Stimulated activated CD4-positive, alpha-beta T cell treated with anti-CD3 and anti-CD28 coated beads, Interleukin-4, amount 100 ng/mL, for 1 hour (primary cell): ENCODE data around the gene CES3.
A peak's percentile ranks its signal among the peaks of the same experiment; 100 is the strongest.

Source experiments
- DNase-seq: peaks from one replicate; pipeline ENCODE4 v3.0.0-alpha.2; 2020

Gene CES3, protein sequence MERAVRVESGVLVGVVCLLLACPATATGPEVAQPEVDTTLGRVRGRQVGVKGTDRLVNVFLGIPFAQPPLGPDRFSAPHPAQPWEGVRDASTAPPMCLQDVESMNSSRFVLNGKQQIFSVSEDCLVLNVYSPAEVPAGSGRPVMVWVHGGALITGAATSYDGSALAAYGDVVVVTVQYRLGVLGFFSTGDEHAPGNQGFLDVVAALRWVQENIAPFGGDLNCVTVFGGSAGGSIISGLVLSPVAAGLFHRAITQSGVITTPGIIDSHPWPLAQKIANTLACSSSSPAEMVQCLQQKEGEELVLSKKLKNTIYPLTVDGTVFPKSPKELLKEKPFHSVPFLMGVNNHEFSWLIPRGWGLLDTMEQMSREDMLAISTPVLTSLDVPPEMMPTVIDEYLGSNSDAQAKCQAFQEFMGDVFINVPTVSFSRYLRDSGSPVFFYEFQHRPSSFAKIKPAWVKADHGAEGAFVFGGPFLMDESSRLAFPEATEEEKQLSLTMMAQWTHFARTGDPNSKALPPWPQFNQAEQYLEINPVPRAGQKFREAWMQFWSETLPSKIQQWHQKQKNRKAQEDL

GRCh38 chr16:66961065-66961744 lies at the start of gene CES3:
CES3 (plus strand) TSS chr16:66961266; CDS start chr16:66961308, 42 bp downstream.
- DNase-seq = peak; percentile 67

DNA sequence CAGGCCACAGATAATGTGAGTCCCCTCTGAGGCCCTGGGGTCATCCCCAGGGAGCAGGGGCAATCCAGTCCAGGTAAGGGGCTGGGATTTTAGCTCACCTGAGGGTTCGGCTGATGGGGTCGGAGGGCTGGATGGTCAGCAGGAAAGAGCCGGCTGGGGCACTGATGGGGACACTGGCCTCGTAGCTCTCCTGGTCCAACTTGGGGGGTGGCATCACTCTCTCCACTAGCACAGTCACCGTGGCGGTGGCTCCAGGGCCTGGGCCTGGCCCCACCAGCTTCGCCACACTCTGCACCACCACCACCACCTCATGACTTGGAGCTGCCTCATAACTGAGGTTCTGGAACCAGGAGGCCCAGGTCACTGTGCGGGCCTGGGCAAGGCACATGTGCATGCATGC lies 49.3 kb upstream of the CES3 start:
- no peak for DNase-seq

- DNase-seq = no peak
These were observed 48.0 kb upstream of the CES3 start for GRCh38 chr16:66913081-66913480.

DNA sequence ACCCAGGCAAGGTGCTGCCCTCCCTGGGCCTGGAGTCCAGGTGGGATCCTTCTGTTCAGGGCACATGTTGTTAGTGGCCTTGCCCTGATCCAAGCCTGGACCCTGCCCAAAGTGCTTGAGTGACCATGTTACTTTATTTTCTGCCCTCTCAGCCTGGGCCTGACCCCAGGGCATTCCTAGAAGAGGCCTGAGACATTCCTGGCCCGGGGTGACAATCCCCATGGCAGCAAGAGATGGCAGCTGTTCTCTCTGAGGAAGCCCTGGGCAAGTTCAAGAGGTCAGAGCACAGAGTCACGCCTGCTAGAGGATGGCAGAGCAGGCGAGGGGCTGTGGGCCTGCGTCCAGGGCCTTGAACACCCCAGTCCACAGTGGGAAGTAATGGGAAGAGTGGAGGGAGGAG lies 47.4 kb upstream of the CES3 start:
- DNase-seq = no peak

- DNase-seq = no peak
These were observed 46.5 kb upstream of the CES3 start for GRCh38 chr16:66914541-66914940.

DNA sequence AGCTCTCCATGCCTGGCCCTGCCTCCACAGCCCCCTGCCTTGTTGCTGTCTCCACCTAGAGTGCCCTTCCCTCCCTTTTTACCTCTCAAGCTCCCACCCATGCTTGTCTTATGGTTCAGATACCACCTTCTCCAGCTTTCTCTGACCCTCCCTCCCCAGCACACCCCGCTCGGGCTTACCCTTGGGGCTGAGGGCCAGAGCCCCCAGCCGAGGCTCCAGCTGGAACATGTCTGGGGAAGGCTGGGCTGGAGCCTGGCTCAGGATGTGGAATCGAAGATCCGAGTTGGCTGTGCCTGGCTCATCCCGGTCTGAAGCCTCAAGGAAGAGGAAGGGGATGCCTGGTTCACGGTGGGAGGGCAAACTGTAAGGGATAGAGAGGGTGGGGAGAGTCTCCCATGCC lies 46.0 kb upstream of the CES3 start:
- no peak for DNase-seq

- no peak for DNase-seq
These were observed 44.5 kb upstream of the CES3 start for GRCh38 chr16:66916518-66916917.

DNA sequence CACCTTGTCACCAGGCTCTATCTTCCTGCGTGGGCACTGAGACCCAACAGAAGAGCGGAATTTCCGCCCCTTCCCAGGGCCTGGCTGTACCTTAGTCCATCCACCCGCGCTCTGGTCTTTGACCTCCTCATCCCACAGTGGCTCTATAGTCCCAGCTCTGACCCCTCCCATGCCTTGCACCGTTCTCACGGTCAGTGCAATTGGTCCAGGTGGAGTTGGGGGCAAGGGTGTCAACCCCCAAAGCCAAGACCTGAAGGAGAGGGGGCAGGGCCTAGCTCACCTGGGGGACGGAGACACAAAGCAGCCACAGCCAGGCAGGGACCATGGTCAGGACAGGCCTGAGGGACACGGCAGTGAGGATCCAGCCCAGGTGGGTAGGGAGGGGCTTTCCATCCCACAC lies 43.3 kb upstream of the CES3 start:
- no peak for DNase-seq

DNA sequence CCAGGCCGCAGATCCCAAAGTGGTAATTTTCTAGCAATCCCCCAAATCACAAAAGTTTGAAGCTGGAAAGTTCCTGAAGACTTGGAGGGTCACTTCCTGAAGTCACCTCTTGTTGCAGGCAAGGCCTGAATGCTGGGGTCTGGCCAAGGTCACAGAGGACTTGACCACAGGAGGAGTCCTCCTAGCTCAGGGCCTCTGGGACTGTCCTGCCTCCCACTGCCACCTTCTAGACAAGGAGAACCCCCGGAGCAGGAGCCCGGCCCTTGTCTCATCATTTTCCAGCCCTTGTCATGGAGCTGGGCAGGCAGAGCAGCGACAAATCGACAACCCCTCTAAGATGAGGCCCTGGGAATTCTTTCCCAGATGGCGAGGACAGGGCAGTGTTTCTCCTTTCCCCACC lies 42.7 kb upstream of the CES3 start:
- no peak for DNase-seq

- DNase-seq = no peak
These were observed 42.1 kb upstream of the CES3 start, which contains the start of gene CDH16 for GRCh38 chr16:66918803-66919568. CDH16 (minus strand) TSS chr16:66918885; CDS start chr16:66918065, 820 bp downstream.

GRCh38 chr16:66919569-66920298 lies 41.3 kb upstream of the CES3 start:
- no peak for DNase-seq

GRCh38 chr16:66920299-66920590 lies 40.8 kb upstream of the CES3 start:
- no peak for DNase-seq

- no peak for DNase-seq
These were observed 40.0 kb upstream of the CES3 start for GRCh38 chr16:66920924-66921680.

DNA sequence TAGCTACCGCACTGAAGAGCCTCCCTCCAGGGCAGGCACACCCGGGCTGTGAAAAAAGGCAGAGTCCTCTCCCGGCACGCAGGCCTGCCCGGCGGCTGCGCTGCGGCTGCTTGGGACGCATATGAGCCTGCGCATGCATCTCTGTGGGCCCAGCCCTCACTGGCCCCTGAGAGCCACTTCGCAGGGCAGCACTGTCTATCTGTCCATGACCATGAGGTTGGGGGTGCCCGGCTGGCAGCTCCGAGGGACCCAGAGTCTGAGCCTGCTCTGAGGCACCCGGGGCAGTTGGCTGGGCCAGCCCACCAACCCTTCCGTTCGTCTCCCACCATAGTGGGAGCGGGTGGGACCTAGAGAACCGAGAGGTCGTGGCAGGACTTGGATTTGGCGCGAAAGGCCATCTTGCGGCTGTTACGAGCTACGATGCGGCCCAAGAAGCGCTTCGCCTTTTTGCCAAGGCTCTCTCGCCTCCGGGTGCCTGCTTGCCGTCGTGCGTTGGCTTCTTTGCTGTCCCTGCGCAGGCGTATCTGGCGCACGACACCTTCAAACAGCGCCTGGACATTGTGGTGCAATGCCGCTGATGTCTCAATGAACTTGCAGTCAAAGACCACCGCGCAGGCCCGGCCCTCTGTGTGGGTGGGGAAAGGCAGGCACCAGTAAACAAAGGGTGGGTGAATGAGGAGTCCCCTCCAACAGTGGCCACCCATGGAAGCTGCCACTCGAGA lies 39.2 kb upstream of the CES3 start:
- DNase-seq = no peak

GRCh38 chr16:66923247-66923731 lies 37.8 kb upstream of the CES3 start:
- DNase-seq = no peak

- no peak for DNase-seq
These were observed 37.2 kb upstream of the CES3 start for GRCh38 chr16:66923866-66924265.

GRCh38 chr16:66924527-66925321 lies 36.3 kb upstream of the CES3 start:
- peak; percentile 40 for DNase-seq

DNA sequence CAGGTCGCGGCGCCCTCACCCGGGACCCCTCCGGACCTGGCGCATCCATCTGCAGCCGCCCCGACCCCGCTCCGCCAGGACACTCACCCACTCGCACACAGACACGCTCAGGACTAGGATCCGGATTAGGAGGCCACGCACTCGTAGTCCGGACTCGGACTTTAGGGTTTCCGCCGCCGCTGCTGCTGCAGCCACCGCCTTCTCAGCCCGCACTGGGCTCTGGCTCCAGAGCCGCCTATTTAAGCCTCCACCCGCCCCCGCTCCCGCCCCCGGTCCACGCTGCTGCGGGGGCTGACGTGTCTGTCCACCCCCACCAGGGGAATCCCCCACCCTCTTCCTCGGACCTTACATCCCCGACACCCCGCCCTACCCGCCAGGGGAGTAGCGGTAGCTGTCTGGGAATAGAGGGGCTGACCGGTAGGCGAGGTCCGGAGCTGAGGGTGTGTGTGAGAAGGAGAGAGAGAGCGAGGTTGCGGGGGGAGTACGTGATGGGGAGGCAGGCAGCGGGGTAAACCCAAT lies 35.7 kb upstream of the CES3 start, which contains the start of gene RRAD:
Gene RRAD (minus strand): TSS at position 214 of the 519 bp plus-strand sequence. CDS start 356 bp downstream, outside the sequence.
- no peak for DNase-seq

DNA sequence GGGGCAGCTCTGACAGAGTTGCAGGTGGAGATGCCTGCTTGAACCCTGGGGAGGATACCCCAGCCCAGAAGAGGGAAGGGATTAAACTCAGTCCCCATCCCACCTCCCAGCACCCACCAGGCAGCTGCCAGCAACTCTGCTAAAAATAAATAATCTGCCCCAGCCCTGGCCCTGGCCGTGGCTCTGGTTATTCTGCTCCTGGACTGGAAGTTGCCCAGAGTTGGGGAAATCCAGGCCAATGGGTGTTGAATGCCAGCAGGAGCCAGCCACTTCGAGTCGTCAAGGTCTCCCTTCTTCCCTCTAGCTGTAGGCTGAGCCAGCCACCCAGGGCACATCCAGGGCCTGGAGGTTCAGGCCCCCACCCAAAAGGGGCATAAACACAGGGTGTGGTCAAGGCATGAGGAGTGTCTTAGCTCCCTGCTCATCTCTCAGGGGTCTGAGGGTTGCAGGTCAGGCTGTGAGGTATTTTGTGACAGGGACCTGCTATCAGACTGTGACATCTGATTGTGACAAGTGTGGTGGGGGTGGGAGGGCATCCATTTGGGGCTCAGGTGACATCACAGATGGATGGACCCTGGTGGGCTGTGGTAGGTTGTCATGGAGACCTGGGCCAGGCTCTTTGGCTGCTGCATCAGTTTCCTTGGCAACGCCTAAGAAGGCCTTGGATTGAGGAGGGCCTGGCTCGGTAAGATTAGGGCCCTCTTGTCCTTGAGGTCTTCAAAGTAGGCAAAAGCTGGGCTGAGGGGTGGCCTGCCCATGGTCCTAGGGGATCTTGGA lies 34.7 kb upstream of the CES3 start:
- no peak for DNase-seq
